ENCODE data around the gene SF1. TPM values are rescaled to one million over a fixed set of nuclear protein-coding genes. Genes with fewer than 3 reads are reported as not detected.
A peak's percentile ranks its signal among the peaks of the same experiment; 100 is the strongest.

The SF1 gene
- total and polyA plus RNA-seq, 8 donors: 99.8 to 181 (median 137) TPM

DNA sequence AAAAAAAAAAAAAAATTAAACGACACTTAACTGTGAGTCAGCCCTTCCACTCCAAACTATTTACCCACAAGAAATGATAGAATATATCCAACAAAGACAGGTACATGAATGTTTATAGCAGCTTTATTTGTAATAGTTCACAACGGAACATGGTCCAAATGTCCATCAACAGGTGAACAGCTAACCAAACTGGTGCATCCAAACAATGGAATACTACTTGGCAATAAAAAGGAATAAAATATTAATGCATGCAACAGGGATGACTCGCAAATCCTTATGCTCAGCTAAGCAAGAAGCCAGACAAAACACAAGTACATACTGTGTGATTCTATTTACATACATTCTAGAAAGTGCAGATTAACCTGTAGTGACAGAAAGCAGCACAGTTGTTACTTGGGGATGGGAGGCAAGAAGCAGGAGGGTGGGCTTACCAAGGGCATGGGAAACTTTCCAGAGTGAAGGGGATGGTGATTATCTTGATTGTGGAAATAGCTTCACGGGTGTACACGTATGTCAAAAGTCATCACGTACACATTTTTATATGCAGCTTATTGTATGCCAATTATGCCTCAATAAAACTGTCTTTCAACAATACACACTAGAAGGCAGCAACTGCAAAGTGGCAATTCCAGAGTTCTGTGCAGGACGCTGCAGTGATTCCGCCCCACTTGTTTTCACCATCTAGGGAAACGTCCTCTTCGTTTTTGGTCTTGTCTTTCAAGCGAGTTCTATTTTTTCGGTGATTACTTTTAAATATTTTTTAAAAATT lies 6.7 kb upstream of the SF1 start:
- H3K27me3 ChIP-seq: no peaks in the 10 kb centered on the region
- peaks cover 0 to under 1% (median 0%) of the 10 kb centered on the region in 3 donors for H3K4me1 ChIP-seq
- no peak for DNase-seq
- H3K9me3 ChIP-seq: no peaks in the 10 kb centered on the region
- intact Hi-C loops (cut with DNase I): loop anchor here in 1 of 3 donors (10.0 kb wide), 1 partner anchor 110 kb away; no protein-coding TSS in a partner anchor
- ATAC-seq: no peak
- no peak overlapping the region for H3K27ac ChIP-seq
- H3K36me3 ChIP-seq: no peaks in the 10 kb centered on the region
- 83 to 87% methylated on average over 12 of the region's 12 CpGs for WGBS, 2 donors
- H3K4me3 ChIP-seq: no peak overlapping the region
- FAIRE-seq: no peak
- TF ChIP-seq, protein P1, sequence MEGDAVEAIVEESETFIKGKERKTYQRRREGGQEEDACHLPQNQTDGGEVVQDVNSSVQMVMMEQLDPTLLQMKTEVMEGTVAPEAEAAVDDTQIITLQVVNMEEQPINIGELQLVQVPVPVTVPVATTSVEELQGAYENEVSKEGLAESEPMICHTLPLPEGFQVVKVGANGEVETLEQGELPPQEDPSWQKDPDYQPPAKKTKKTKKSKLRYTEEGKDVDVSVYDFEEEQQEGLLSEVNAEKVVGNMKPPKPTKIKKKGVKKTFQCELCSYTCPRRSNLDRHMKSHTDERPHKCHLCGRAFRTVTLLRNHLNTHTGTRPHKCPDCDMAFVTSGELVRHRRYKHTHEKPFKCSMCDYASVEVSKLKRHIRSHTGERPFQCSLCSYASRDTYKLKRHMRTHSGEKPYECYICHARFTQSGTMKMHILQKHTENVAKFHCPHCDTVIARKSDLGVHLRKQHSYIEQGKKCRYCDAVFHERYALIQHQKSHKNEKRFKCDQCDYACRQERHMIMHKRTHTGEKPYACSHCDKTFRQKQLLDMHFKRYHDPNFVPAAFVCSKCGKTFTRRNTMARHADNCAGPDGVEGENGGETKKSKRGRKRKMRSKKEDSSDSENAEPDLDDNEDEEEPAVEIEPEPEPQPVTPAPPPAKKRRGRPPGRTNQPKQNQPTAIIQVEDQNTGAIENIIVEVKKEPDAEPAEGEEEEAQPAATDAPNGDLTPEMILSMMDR (IDR thresholded peaks at IDR 0.05): no peak

DNA sequence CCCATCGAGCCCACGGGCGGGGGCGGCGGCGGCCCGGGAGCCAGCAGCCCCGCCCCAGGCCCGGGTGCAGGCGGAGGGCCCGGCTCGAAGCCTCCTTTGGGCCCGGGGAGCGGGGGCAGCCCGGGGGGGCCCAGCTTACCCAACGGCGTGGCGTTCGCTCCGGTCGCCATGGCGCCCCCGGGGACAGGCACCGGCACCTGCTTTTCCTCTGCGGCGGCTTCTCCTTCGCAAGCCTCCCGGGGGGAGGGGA lies 194 bp downstream of the SF1 start:
- Histone ChIP-seq H3K4me3 (peak overlapping the region; percentile 89 to 99 (median 98)), H3K9me3 (no peaks in the 10 kb centered on the region), H3K4me1 (peaks cover 0 to 30% (median 27%) of the 10 kb centered on the region in 3 donors), H3K36me3 (peaks cover 3 to 35% (median 20%) of the 10 kb centered on the region in 3 donors), H3K27me3 (no peaks in the 10 kb centered on the region), H3K27ac (peak overlapping the region; percentile 98 to 100 (median 99))
- ATAC-seq: peak in 2 of 4 donors; percentile 0 to 5
- TF ChIP-seq, protein P1 (IDR thresholded peaks at IDR 0.05): no peak
- 1% methylated on average over 20 to 28 of the region's 28 CpGs for WGBS, 2 donors
- intact Hi-C loops (cut with DNase I): no loop called here
- DNase-seq: no peak
- no peak for FAIRE-seq

DNA sequence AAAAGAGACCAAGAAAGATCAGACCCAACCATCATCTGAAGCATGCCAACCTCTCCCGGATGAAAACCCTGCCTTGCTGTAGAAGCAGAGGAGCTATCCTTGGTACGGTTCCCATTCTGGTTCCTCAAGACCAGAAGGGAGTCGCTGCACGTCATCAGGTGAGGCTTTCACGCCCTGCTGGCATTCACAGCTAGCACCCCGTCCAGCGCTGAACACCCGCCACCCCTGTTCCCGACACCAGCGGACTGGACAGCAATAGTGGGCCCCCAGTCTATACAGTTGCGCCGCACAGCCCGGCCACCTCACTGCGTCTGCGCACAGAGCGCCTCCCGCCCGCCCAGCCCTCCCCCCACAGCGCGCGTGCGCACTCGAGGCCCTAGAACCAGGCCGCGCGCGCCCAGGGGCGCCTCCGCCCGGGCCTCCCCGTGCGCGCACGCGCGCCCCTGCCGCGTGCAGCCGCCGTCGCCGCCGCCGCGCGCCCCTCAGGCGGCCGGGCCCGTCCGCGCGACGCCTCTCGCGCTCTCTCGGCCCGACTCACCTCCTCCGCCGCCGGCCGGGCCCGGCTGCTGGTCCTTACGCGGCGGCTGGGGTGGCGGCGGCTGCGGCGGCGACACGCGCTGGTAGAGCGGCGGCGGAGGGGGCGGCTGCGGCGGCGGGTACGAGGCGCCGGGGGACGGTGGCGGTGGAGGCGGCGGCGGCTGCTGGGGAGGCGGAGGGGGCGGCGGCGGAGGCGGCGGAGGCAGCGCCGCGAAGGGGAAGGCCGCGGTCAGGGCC lies 706 bp downstream of the SF1 start:
- H3K27ac ChIP-seq: peak overlapping the region; percentile 98 to 100 (median 99)
- peak; percentile 23 to 46 (median 42) for ATAC-seq
- H3K4me1 ChIP-seq: peaks cover 0 to 33% (median 27%) of the 10 kb centered on the region in 3 donors
- peak; percentile 76 to 93 (median 84) for DNase-seq
- TF ChIP-seq, protein P1 (IDR thresholded peaks at IDR 0.05): no peak
- 1% methylated on average over 39 to 98 of the region's 98 CpGs for WGBS, 2 donors
- H3K9me3 ChIP-seq: no peaks in the 10 kb centered on the region
- no peaks in the 10 kb centered on the region for H3K27me3 ChIP-seq
- intact Hi-C loops (cut with DNase I): no loop called here
- peak overlapping the region; percentile 89 to 99 (median 98) for H3K4me3 ChIP-seq
- FAIRE-seq: no peak
- peaks cover 3 to 40% (median 25%) of the 10 kb centered on the region in 3 donors for H3K36me3 ChIP-seq

DNA sequence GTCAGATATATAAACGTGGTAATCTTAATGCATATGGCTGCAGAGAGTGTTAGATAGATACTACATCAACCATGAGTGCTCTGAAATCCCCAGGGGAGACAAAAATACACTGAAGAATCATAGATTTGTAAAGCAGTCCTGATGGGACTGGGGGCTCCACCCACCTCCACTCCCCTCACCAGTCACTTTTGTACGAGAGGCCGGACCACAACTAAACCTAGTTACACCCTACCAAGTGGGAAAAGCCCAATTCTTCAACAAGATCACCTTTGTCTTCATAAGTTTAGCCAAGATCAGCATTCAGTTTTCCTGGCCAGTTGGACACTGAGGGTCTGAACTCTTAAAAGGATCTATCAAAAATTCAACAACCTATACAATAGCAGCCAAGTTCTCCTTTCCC lies 1.5 kb downstream of the SF1 start:
- intact Hi-C loops (cut with DNase I): no loop called here
- no peaks in the 10 kb centered on the region for H3K9me3 ChIP-seq
- H3K36me3 ChIP-seq: peaks cover 3 to 48% (median 33%) of the 10 kb centered on the region in 3 donors
- WGBS, 2 donors: 10 to 11% methylated on average over 3 of the region's 3 CpGs
- peak overlapping the region in 3 of 4 donors; percentile 45 to 99 (median 89) for H3K4me3 ChIP-seq
- H3K4me1 ChIP-seq: peaks cover 0 to 40% (median 27%) of the 10 kb centered on the region in 3 donors
- ATAC-seq: no peak
- TF ChIP-seq, protein P1 (IDR thresholded peaks at IDR 0.05): no peak
- peak overlapping the region in 1 of 4 donors; percentile 20 for H3K27ac ChIP-seq
- no peaks in the 10 kb centered on the region for H3K27me3 ChIP-seq
- FAIRE-seq: no peak
- peak in 1 of 6 donors; percentile 13 for DNase-seq
